Stimulated activated CD8-positive, alpha-beta memory T cell treated with anti-CD3 and anti-CD28 coated beads, Interleukin-4, amount 100 ng/mL, for 48 hours (primary cell): ENCODE measurements around the gene NEXN.

Experiments used
- DNase-seq: peaks from one replicate; pipeline ENCODE4 v3.0.0-alpha.2; 2020

The NEXN gene

DNA sequence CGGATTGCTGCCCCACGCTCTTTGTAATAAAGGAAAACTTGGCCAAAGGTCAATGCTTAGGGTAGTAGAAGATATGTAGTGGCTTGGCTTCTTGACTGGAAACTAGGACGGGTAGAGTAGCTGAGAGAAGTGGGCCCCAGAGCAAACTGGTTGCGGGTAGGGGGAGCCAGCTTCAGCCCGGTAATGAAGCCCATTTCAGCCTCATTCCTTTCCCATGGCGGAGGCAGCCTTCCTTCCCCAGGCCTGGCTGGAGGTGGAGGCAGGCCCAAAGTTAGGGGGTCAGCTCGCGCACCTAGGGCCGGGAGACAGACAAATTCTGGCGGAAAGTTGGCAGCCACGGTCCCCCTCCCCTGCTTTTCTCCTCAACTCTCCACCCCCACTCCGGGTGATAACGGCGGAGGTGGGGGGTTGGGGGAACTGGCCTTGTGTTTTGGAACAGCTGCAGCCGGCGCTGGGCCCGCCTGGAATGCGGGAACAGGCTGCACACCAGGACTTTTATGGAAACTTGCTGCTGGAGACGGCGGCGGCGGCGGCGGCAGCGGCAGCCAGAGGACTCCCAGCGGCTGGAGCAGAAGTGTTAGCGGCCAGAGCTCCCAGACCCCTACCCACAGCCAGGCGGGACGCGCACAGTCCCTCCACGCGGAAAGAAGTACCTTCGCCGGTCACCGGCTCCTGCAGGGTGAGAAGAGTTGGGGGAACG lies at the start of gene NEXN:
TSS of gene NEXN (plus strand) at position 544 of the 700 bp plus-strand sequence. CDS start 27,483 bp downstream, outside the sequence.
- DNase-seq = no peak

- DNase-seq = no peak
Measured at GRCh38 chr1:77841574-77841973, 46.9 kb upstream of the NEXN start.

DNA sequence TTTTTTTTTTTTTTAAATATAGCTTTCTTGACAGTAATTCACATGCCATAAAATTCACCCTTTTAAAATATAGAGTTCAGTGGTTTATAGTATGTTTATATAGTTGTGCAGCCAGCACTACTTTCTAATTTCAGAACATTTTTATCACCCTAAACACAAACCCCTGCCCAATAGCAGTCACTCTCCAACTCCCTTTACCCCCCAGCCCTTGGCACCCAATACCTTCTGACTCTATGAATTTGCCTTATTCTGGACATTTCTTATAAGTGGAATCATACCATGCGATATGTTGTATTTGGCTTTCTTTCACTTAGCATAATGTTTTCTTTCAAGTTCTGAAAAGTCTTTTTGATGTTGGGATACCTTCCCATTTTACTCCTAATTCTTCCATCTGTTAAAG lies 42.5 kb upstream of the NEXN start:
- no peak for DNase-seq

DNA sequence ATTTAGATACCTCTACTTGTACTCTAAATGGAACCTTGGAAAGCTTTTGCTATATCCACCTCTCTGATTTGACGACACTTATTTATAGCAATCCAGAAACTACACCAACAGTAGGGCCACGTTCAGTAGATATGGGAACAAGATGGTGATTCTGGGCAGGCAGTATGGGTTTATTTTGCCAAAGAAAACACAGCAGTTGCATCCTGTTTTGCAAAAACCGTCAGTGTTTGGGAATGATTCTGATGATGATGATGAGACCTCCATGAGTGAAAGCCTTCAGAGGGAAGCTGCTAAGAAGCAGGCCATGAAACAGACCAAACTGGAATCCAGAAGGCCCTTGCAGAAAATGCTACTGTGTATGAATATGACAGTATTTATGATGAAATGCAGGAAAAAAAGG lies 41.5 kb upstream of the NEXN start:
- no peak for DNase-seq

GRCh38 chr1:77847621-77848080 lies 40.8 kb upstream of the NEXN start:
- peak; percentile 31 for DNase-seq

DNA sequence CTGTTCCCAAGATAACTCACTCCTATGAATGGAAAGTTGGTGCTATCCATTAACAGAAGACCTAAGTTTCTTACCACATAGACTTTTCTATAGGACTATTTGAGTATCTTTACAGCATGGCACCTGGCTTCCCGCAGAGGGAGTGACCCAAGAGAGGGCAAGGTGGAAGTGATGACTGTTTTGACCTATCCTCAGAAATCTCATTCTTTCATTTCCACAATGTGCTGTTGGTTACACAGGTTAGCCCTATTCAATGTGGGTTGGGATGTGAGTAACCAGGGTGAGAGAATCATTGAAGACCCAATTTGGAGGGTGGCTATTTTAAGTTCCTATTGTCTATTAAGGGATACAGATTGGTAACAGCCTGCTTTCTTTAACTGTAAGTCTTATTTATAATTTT lies 38.3 kb upstream of the NEXN start:
- no peak for DNase-seq

DNA sequence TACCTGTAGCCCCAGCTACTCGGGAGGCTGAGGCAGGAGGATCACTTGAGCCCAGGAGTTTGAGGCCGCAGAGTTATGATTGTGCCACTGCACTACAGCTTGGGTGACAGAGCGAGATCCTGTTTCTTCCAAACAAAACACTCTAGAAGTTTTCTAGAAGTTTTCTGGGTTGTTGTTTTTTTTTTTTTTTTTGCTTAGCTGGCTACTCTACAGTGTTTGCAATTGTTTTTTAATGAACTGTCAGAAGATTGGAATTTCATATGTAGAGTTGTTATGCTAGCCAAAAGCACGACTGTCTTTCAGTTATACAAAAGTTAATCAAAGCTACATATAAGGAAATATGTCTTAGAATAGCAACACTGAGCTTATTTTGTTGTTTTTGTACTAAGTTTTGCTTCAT lies 30.9 kb upstream of the NEXN start:
- no peak for DNase-seq

DNA sequence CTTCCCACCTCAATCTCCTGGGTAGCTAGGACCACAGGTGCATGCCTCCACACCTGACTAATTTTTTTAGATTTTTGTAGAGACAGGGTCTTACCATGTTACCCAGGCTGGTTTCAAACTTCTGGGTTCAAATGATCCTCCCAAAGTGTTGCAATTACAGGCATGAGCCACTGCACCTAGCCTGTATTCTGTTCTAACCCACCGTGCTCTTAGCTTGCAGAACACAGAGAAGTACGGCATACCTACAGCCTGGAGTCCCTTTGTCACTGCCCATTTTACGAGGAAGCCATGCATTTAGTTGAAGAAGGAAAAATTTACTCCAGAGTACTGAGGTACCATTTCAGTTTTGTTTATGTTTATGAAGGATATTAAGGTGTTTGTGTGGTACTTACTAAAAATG lies 29.7 kb upstream of the NEXN start:
- no peak for DNase-seq

GRCh38 chr1:77859248-77859647 lies 29.2 kb upstream of the NEXN start:
- no peak for DNase-seq

DNA sequence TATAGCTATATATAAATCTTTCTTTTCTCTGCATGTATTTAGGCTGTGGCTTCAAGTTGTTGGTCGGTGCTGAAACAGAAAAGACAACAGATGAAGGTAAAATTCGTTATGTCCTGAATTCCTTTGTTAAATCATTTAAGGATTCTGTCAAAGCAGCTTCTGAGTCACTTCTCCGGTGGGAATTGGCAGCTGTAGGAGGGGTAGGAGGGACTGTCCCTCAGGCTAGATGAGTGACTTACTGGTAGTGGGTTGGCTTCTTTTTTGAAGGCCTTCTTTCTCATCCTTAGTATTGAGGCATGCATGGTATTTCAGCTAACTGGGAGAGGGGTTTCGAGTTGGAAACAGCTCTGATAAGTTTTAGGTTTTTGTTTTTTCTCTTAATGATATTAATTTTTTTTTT lies 22.1 kb upstream of the NEXN start:
- DNase-seq = no peak

DNA sequence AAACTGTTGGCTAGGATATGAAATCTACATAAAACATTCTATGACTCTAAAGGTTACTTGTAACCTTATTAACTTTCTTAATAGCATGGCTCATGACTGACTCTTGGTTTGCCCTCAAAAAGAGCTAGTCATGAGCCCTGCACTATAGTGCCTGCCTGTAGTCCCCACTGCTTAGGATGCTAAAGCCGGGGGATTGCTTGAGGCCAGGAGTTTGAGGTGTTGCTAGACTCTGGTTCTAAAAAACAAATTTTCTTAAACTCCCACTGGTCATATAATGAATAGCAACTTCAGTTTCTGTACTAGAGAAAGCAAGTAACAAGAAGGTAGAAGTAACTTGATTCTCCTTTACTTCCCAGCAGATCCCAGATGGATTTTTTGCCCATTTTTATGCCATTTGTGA lies 15.8 kb upstream of the NEXN start:
- no peak for DNase-seq

DNA sequence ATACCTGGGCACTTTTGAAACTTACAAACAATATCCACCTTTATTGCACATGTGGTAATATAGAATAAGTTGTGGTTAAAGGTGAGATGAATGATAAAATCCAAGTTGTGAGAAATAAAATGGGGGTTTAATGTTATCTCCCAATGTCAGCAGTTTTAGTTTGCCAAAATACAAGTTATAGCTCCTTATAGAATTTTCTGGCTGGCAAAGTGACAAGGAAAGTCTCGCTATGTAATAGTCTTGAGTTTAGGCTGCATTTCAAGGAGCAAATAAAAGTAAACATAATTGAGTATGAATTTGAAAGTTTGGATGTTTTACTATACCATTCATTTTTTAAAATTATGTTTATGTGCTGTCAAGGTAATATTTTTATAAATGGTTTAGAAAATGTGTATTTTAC lies 15.0 kb upstream of the NEXN start:
- DNase-seq = no peak

GRCh38 chr1:77874804-77875445 lies 13.5 kb upstream of the NEXN start:
- no peak for DNase-seq

DNA sequence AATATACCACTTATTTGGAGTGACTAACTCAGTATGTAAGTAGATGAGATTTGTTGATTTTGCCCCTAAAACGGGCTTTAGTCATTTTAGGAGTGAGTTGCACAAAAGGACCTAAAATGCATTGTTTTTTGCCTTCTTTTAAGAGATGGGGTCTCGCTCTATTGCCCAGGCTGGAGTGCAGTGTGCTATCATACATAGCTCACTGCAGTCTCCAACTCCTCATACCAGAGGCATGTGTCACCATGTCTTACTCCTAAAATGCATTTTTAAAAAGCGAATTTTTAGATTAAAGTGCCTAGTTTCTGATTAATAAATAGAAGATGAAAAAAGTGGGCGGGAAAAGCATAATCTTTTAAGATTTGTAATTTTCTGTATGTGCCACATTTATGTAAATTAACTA lies 11.5 kb upstream of the NEXN start:
- no peak for DNase-seq

GRCh38 chr1:77881061-77881460 lies 7.4 kb upstream of the NEXN start:
- no peak for DNase-seq

- no peak for DNase-seq
Measured at GRCh38 chr1:77882411-77882810, 6.0 kb upstream of the NEXN start.

DNA sequence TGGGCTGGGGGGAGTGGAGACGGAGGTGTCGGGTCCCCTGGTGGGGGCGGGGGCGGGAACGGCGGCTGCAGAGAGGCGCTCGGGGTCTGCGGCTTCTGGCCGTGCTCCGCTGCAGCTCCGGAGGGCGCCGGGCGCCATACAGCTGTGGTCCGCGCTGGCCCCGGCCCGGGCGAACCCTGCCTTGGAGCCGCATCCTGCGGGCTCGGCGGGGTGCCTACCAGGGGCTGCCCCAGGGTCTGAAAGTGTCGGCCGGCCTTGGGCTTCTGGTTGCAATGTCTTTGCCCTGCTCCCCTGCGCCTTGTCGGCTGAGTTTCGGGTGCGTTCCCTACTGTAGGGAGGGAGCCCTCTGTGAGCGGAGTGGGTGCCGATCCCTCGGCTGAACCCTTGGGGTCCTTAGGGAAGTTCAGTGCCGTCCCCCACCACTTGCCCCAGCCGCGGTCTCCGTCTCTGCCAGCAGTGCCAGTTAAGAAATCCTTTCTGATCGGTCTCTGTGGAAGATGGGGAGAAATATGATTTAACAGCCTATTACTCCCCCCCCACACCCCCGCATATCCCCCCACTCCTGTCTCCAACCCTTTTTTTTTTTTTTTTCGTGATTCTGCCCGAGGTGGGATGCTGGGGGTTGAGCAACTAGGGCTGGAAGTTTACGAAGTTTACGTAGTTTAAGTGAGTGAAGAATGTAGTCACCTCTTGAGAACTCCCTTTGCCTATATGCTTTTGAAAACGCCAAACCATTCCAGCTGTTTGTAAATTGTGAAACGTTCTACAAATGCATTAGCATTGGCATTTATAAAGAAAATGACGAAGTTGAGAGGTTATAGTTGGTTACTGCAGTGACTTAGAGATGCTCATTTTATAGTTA lies 588 bp downstream of the NEXN start:
- peak; percentile 45 for DNase-seq

DNA sequence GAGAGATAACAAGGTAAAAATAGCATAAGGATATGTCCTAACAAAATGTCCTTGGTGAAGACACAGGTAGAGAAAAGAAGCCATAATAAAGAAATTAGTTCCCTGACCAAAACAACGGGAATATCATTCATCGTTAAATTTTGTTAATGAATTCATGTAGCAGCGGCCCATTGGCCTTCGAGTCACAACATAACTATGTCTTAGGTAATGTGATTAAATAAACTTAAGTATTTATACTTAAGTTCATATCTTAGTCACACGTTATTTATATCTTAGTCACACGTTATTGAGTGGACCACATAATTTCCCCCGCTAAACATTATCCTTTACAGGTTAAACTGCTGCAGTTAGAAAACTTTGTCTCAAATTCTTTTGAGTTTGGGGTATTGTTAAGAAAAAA lies 1.2 kb downstream of the NEXN start:
- DNase-seq = no peak

- DNase-seq = no peak
Measured at GRCh38 chr1:77891200-77891599, 2.8 kb downstream of the NEXN start.

DNA sequence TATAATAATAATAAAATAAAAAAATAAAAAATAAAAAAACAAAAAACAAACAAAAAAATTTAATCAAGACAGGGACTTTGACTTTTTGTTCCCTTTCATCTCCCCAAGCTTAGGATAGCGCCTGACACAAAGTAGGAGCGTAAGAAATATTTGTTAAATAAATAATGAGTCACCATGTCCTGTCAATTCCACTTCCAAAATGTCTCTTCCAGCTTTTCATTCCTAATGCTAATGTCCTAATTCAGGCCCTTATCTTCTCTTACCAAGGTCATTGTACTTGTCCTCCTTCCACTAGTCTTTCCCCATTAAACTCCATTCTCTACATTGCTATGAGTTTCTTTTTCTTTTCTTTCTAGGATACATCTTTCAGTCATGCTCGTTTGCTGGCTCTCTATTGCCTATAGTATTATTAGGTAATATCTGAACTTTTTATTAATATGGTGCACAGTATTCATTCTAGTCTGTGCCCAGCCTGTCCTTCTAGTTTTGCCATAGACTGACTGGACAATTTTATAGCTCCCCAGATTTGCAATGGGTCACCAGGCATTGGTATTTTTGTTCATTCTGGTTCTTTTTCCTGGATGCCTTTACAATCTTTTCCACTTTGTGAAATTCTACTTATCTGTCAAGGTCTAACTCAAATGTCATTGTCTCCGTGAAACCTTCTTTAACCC lies 11.4 kb downstream of the NEXN start:
- DNase-seq = no peak

DNA sequence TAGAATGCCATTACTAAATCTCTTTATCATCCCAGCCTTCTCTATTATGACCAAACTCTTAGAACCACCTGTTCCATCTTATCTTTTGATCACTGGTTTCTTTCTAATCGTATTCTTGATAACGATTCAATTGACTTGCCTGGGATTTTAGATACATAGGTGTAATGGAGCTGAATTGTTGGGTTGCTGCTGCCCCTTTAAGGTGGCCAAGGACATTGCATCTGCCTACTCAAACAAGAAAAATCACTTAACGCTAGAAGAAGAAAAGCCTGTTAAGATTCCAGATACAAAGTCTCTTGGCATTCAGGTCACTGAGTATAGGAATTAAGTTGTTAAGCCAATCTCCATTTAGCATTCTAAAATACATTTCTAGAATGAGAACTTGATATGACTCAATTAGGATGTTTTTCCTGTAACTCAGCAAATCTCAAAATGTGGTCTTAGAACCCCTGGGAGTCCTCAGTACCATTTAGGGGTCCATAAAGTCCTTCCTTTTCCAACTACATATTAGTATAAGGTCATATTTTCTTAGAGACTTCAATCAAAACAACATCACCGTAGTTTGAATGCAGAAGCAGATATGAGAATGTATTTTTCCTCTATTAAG lies 12.4 kb downstream of the NEXN start:
- DNase-seq = no peak

- no peak for DNase-seq
Measured at GRCh38 chr1:77905603-77906002, 17.2 kb downstream of the NEXN start.

DNA sequence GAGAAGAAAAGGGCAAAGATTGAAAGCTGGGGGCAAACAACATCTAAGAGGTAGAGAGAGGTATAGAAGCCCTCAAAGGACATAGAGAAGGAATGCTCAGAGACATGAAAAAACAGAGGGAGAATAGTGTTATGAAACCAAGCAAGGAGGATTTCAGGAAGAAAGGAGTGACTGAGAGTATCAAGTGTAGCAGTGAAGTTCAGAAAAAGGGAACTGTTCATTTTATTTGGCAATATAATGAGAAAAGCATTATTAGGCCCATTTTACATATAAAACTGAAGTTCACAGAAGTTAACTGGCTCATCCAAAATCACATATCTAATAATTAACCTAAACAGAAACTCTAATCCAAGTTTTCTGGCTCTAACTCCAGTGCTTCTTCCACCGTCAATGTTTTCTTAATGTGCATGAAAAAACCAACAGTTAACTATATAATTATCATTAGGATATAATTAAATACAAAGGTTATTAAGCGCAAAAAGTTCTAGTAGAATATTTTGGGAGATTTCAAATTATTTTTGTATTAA lies 17.7 kb downstream of the NEXN start:
- no peak for DNase-seq
